ENCODE data around the gene RAB24. TPM values are rescaled to one million over a fixed set of nuclear protein-coding genes. Genes with fewer than 3 reads are reported as not detected.

The RAB24 gene
- total RNA-seq, 4 donors from 2014 or later, result 20.0 to 35.4 (median 31.1) TPM

GRCh38 chr5:177303925-177304391, 439 bp upstream of the RAB24 start:
- peaks cover 8 to 34% (median 31%) of the 10 kb centered on the region in 4 donors for H3K36me3 ChIP-seq
- peaks cover 48 to 67% (median 59%) of the 10 kb centered on the region in 4 donors for H3K4me1 ChIP-seq
- no peaks in the 10 kb centered on the region for H3K27me3 ChIP-seq
- 1% methylated on average over 24 of the region's 25 CpGs for WGBS
- no peak for DNase-seq (ENCODE audit: extremely low spot score)
- peak overlapping the region; percentile 78 to 90 (median 84) for H3K27ac ChIP-seq (replicated peaks in 1 of 4)
- intact Hi-C loops (cut with DNase I), result loop anchor here (10.0 kb wide), 1 partner anchor 189 kb away; no protein-coding TSS in a partner anchor
- H3K9me3 ChIP-seq, result no peaks in the 10 kb centered on the region
- H3K4me3 ChIP-seq, result peak overlapping the region; percentile 76 to 99 (median 90)
- TF ChIP-seq CTCF (IDR thresholded peaks at IDR 0.05) (no peak), EP300 (IDR thresholded peaks at IDR 0.05) (no peak), POLR2A (IDR thresholded peaks at IDR 0.05; ENCODE audit: low read depth) (no peak), POLR2AphosphoS5 (IDR thresholded peaks at IDR 0.05) (no peak)

- H3K4me3 ChIP-seq, result peak overlapping the region; percentile 76 to 99 (median 90)
- DNase-seq (ENCODE audit: extremely low spot score), result no peak
- TF ChIP-seq POLR2AphosphoS5 (IDR thresholded peaks at IDR 0.05), result no peak
- TF ChIP-seq POLR2A (IDR thresholded peaks at IDR 0.05; ENCODE audit: low read depth), result no peak
- no peak for TF ChIP-seq CTCF (IDR thresholded peaks at IDR 0.05)
- no peak for TF ChIP-seq EP300 (IDR thresholded peaks at IDR 0.05)
- H3K36me3 ChIP-seq, result peaks cover 8 to 29% (median 27%) of the 10 kb centered on the region in 4 donors
- peak overlapping the region; percentile 78 to 90 (median 84) for H3K27ac ChIP-seq (replicated peaks in 1 of 4)
- WGBS, result 17% methylated on average over 15 of the region's 24 CpGs
- no peaks in the 10 kb centered on the region for H3K27me3 ChIP-seq
- intact Hi-C loops (cut with DNase I), result loop anchor here (10.0 kb wide), 1 partner anchor 188 kb away; no protein-coding TSS in a partner anchor
- H3K4me1 ChIP-seq, result peaks cover 48 to 63% (median 59%) of the 10 kb centered on the region in 4 donors
- H3K9me3 ChIP-seq, result no peaks in the 10 kb centered on the region
These were observed 987 bp downstream of the RAB24 start for GRCh38 chr5:177302354-177303110.

GRCh38 chr5:177301503-177302165, 1.9 kb downstream of the RAB24 start:
- TF ChIP-seq CTCF (IDR thresholded peaks at IDR 0.05), result no peak
- no peak for TF ChIP-seq POLR2A (IDR thresholded peaks at IDR 0.05; ENCODE audit: low read depth)
- TF ChIP-seq EP300 (IDR thresholded peaks at IDR 0.05), result no peak
- no peak for TF ChIP-seq POLR2AphosphoS5 (IDR thresholded peaks at IDR 0.05)
- Histone ChIP-seq H3K27ac (replicated peaks in 1 of 4) (peak overlapping the region; percentile 52 to 90 (median 75)), H3K4me3 (peak overlapping the region in 1 of 4 donors; percentile 76), H3K9me3 (no peaks in the 10 kb centered on the region), H3K27me3 (no peaks in the 10 kb centered on the region), H3K36me3 (peaks cover 1 to 22% (median 20%) of the 10 kb centered on the region in 4 donors), H3K4me1 (peaks cover 55 to 63% (median 59%) of the 10 kb centered on the region in 4 donors)
- intact Hi-C loops (cut with DNase I), result loop anchor here (10.0 kb wide), 1 partner anchor 187 kb away; no protein-coding TSS in a partner anchor
- DNase-seq (ENCODE audit: extremely low spot score), result no peak
- 53% methylated on average over 5 of the region's 7 CpGs for WGBS

- Histone ChIP-seq H3K4me1 (peaks cover 57 to 67% (median 64%) of the 10 kb centered on the region in 4 donors), H3K9me3 (no peaks in the 10 kb centered on the region), H3K27ac (replicated peaks in 1 of 4) (peak overlapping the region; percentile 62 to 90 (median 78)), H3K4me3 (no peak overlapping the region), H3K27me3 (no peaks in the 10 kb centered on the region), H3K36me3 (peaks cover 0 to 22% (median 18%) of the 10 kb centered on the region in 4 donors)
- intact Hi-C loops (cut with DNase I), result loop anchor here (10.0 kb wide), 1 partner anchor 186 kb away; no protein-coding TSS in a partner anchor
- TF ChIP-seq POLR2AphosphoS5 (IDR thresholded peaks at IDR 0.05) (no peak), EP300 (IDR thresholded peaks at IDR 0.05) (no peak), POLR2A (IDR thresholded peaks at IDR 0.05; ENCODE audit: low read depth) (no peak), CTCF (IDR thresholded peaks at IDR 0.05) (no peak)
- DNase-seq (ENCODE audit: extremely low spot score), result no peak
- 96% methylated on average over 2 of the region's 2 CpGs for WGBS
These were observed 2.6 kb downstream of the RAB24 start for GRCh38 chr5:177300951-177301350.

Measured in esophagus muscularis mucosa (tissue), 4 donors.